ENCODE measurements around the gene N4BP2L2. TPM values are rescaled to one million over a fixed set of nuclear protein-coding genes. Genes with fewer than 3 reads are reported as not detected.

N4BP2L2 gene
- total and polyA plus RNA-seq, 2 of the 13 experiments (the other 11 are each of a cell fraction or from before 2014, with no cell fraction given) = 58.9 to 81.2 TPM

DNA sequence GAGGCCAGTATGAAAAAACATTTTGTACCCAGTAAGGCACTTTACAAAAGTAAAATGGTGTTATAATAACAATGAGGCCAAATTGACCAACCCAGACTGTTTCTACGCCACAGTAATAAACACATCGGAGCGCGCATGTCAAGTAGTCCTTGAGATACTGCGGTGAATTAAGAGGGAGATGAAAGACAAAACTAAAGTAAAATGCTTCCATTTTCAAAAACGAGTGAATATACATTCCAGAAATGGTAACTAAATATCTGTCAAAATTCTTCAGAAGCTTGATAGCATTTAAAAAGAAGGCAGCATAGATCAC is 129.6 kb downstream of the N4BP2L2 start:
- Histone ChIP-seq H3K36me3 (replicated peaks in 1 of 2; ENCODE audit: control insufficient read depth in 1 of 2, insufficient read depth in 2 of 2, low read length in 2 of 2) (peaks cover 0 to 4% of the 10 kb centered on the region in 2 experiments; a peak in 1 of 5 replicates), H3K27me3 (ENCODE audit: control insufficient read depth in 1 of 2, insufficient read depth in 2 of 2, low read length in 2 of 2) (no peaks in the 10 kb centered on the region), H3K79me2 (ENCODE audit: insufficient read depth, low read length) (no peaks in the 10 kb centered on the region), H3K4me1 (ENCODE audit: insufficient read depth, low read length) (peaks cover 26% of the 10 kb centered on the region), H3K9ac (ENCODE audit: insufficient read depth, low read depth, low read length) (no peak overlapping the region), H3K9me3 (ENCODE audit: low read length) (no peaks in the 10 kb centered on the region), H3K27ac (ENCODE audit: extremely low read length, insufficient read depth, low read length) (peak overlapping the region; percentile 56), H2AFZ (ENCODE audit: low read length) (no peak overlapping the region), H4K20me1 (ENCODE audit: insufficient read depth, low read length) (no peaks in the 10 kb centered on the region), H3K4me2 (ENCODE audit: low read depth, low read length) (peak overlapping the region; percentile 47), H3K4me3 (replicated peaks in 1 of 3; ENCODE audit: insufficient read depth in 1 of 3, low read depth in 2 of 3, low read length in 3 of 3) (no peak overlapping the region; a peak in 1 of 6 replicates)
- in situ Hi-C loops (cut with HindIII; ENCODE audit: extremely low pct_ligation_motif_present, low pct_unique_long_range_greater_than_20kb) = no loop called here
- 93% methylated on average over 6 of the region's 6 CpGs for WGBS (ENCODE audit: low lambda C conversion rate)
- intact Hi-C loops (cut with micrococcal nuclease; ENCODE audit: unreplicated experiment) = no loop called here
- BruUV-seq (replicated peaks) = no TSS peak
- ChIA-PET POLR2A (interaction anchor here (1.0 to 1.2 kb wide), 2 partner anchors 19 to 154 kb away, joined by 3 read pairs; partner anchors contain the start of gene N4BP2L1), CTCF (ENCODE audit: low intra/inter-chr PET ratio, low total read pairs) (no interaction called here)
- FAIRE-seq = no peak
- TF ChIP-seq ZMAT5 (CRISPR knock-in tag; IDR thresholded peaks at IDR 0.05; ENCODE audit: borderline replicate concordance, low read depth) (no peak), SNRNP70 (IDR thresholded peaks at IDR 0.05; ENCODE audit: low read depth, low read length) (no peak)
- no peak for ATAC-seq
- no peak for DNase-seq (ENCODE audit: low spot score)

- in situ Hi-C loops (cut with HindIII; ENCODE audit: extremely low pct_ligation_motif_present, low pct_unique_long_range_greater_than_20kb) (no loop called here), intact Hi-C loops (cut with micrococcal nuclease; ENCODE audit: unreplicated experiment) (no loop called here)
- peak overlapping the region; percentile 47 for H3K4me2 ChIP-seq (ENCODE audit: low read depth, low read length)
- no peaks in the 10 kb centered on the region for H3K79me2 ChIP-seq (ENCODE audit: insufficient read depth, low read length)
- no peak for DNase-seq (ENCODE audit: low spot score)
- CTCF ChIA-PET (ENCODE audit: low intra/inter-chr PET ratio, low total read pairs) = no interaction called here
- peak overlapping the region; percentile 1; the same call in 1 of the 2 replicates for H3K9ac ChIP-seq (ENCODE audit: insufficient read depth, low read depth, low read length)
- 88% methylated on average over 9 of the region's 9 CpGs for WGBS (ENCODE audit: low lambda C conversion rate)
- no peak overlapping the region for H3K4me3 ChIP-seq (replicated peaks in 1 of 3; ENCODE audit: insufficient read depth in 1 of 3, low read depth in 2 of 3, low read length in 3 of 3)
- peaks cover 26% of the 10 kb centered on the region for H3K4me1 ChIP-seq (ENCODE audit: insufficient read depth, low read length)
- peaks cover 0 to 4% of the 10 kb centered on the region in 2 experiments; a peak in 1 of 5 replicates for H3K36me3 ChIP-seq (replicated peaks in 1 of 2; ENCODE audit: control insufficient read depth in 1 of 2, insufficient read depth in 2 of 2, low read length in 2 of 2)
- H2AFZ ChIP-seq (ENCODE audit: low read length) = no peak overlapping the region
- POLR2A ChIA-PET = interaction anchor here (1.0 to 1.2 kb wide), 2 partner anchors 19 to 153 kb away, joined by 3 read pairs; partner anchors contain the start of gene N4BP2L1
- BruUV-seq (replicated peaks) = no TSS peak
- H3K9me3 ChIP-seq (ENCODE audit: low read length) = no peaks in the 10 kb centered on the region
- ATAC-seq = peak; percentile 43; the same call in 1 of the 3 replicates
- FAIRE-seq = peak; percentile 8
- peak overlapping the region; percentile 56 for H3K27ac ChIP-seq (ENCODE audit: extremely low read length, insufficient read depth, low read length)
- H3K27me3 ChIP-seq (ENCODE audit: control insufficient read depth in 1 of 2, insufficient read depth in 2 of 2, low read length in 2 of 2) = no peaks in the 10 kb centered on the region
- no peaks in the 10 kb centered on the region for H4K20me1 ChIP-seq (ENCODE audit: insufficient read depth, low read length)
- TF ChIP-seq, protein P1, sequence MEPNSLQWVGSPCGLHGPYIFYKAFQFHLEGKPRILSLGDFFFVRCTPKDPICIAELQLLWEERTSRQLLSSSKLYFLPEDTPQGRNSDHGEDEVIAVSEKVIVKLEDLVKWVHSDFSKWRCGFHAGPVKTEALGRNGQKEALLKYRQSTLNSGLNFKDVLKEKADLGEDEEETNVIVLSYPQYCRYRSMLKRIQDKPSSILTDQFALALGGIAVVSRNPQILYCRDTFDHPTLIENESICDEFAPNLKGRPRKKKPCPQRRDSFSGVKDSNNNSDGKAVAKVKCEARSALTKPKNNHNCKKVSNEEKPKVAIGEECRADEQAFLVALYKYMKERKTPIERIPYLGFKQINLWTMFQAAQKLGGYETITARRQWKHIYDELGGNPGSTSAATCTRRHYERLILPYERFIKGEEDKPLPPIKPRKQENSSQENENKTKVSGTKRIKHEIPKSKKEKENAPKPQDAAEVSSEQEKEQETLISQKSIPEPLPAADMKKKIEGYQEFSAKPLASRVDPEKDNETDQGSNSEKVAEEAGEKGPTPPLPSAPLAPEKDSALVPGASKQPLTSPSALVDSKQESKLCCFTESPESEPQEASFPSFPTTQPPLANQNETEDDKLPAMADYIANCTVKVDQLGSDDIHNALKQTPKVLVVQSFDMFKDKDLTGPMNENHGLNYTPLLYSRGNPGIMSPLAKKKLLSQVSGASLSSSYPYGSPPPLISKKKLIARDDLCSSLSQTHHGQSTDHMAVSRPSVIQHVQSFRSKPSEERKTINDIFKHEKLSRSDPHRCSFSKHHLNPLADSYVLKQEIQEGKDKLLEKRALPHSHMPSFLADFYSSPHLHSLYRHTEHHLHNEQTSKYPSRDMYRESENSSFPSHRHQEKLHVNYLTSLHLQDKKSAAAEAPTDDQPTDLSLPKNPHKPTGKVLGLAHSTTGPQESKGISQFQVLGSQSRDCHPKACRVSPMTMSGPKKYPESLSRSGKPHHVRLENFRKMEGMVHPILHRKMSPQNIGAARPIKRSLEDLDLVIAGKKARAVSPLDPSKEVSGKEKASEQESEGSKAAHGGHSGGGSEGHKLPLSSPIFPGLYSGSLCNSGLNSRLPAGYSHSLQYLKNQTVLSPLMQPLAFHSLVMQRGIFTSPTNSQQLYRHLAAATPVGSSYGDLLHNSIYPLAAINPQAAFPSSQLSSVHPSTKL (CRISPR knock-in tag; IDR thresholded peaks at IDR 0.05) = 0 out of 2 replicates have a peak, but pooled peaks have one; percentile 11
- TF ChIP-seq, protein P2, sequence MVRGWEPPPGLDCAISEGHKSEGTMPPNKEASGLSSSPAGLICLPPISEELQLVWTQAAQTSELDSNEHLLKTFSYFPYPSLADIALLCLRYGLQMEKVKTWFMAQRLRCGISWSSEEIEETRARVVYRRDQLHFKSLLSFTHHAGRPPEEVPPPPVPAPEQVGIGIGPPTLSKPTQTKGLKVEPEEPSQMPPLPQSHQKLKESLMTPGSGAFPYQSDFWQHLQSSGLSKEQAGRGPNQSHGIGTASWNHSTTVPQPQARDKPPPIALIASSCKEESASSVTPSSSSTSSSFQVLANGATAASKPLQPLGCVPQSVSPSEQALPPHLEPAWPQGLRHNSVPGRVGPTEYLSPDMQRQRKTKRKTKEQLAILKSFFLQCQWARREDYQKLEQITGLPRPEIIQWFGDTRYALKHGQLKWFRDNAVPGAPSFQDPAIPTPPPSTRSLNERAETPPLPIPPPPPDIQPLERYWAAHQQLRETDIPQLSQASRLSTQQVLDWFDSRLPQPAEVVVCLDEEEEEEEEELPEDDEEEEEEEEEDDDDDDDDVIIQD (CRISPR knock-in tag; IDR thresholded peaks at IDR 0.05; ENCODE audit: low read depth) = peak; percentile 73; the same call in 1 of the 2 replicates
- TF ChIP-seq HNRNPH1 (optimal IDR thresholded peaks at IDR 0.05; ENCODE audit: low read depth, low read length) = no peak
- TF ChIP-seq, protein P3, sequence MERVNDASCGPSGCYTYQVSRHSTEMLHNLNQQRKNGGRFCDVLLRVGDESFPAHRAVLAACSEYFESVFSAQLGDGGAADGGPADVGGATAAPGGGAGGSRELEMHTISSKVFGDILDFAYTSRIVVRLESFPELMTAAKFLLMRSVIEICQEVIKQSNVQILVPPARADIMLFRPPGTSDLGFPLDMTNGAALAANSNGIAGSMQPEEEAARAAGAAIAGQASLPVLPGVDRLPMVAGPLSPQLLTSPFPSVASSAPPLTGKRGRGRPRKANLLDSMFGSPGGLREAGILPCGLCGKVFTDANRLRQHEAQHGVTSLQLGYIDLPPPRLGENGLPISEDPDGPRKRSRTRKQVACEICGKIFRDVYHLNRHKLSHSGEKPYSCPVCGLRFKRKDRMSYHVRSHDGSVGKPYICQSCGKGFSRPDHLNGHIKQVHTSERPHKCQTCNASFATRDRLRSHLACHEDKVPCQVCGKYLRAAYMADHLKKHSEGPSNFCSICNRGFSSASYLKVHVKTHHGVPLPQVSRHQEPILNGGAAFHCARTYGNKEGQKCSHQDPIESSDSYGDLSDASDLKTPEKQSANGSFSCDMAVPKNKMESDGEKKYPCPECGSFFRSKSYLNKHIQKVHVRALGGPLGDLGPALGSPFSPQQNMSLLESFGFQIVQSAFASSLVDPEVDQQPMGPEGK (CRISPR knock-in tag; IDR thresholded peaks at IDR 0.05) = peak; percentile 78
- TF ChIP-seq RBM39 (IDR thresholded peaks at IDR 0.05; ENCODE audit: low read depth, low read length, poor library complexity, severe bottlenecking) = no peak
- TF ChIP-seq ELF3 (CRISPR knock-in tag; IDR thresholded peaks at IDR 0.05) = peak; percentile 30; the same call in 1 of the 2 replicates
Measured at GRCh38 chr13:32408296-32409000, 130.1 kb downstream of the N4BP2L2 start.
